COLO668 (cell line): ENCODE data around the gene RINL.
A peak's percentile ranks its signal among the peaks of the same experiment; 100 is the strongest.
"Not testable (repeated sequence)": the region's sequence is repeated elsewhere in the genome, so short reads cannot be mapped to it uniquely, and the experiment has no call there.

Source experiments
- DNase-seq: peaks from one replicate; lab custom pipeline; 2025; ENCODE audit not compliant: unreplicated experiment; lab: John Stamatoyannopoulos, UW

RINL gene

DNA sequence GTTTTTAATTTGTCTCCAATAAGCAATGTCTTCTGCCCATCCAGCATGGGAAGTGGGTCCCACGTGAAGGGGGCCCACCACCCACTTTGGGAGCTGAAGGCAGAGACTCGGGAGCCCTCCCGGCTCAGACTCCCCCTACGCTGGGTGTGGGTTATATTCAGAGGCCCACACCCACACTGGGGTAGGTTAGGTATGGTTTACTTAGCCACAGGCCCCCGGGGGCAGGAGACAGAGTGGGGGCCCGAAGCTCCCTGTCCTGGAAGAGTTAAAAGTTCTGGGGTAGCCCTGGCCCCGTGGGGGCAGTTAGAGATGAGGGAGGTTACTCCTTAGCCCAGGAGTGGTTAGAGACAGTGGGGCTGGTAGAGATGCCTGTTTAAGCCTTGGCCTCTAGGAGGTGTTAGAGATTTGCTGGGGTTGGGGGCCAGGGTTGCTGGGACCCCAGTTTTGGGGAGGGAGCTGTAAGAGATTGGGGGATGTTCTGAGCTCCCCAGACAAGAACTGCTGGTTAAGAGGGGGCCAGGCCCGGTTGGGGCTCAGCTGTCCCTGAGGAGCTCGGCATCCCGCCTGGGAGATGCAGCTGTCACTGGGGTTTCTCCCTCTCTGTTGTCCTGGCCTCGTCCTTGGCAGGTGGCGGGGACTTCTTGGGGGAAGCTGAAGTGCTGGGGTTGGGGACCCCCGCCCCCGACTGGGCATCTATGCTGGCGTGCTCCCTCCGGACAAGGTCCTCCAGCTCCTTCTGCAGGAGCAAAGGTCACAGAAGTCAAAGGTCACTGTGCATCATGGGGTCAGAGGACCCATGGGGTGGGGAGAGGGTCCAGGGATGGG is 712 bp upstream of the RINL start:
- no peak for DNase-seq

DNA sequence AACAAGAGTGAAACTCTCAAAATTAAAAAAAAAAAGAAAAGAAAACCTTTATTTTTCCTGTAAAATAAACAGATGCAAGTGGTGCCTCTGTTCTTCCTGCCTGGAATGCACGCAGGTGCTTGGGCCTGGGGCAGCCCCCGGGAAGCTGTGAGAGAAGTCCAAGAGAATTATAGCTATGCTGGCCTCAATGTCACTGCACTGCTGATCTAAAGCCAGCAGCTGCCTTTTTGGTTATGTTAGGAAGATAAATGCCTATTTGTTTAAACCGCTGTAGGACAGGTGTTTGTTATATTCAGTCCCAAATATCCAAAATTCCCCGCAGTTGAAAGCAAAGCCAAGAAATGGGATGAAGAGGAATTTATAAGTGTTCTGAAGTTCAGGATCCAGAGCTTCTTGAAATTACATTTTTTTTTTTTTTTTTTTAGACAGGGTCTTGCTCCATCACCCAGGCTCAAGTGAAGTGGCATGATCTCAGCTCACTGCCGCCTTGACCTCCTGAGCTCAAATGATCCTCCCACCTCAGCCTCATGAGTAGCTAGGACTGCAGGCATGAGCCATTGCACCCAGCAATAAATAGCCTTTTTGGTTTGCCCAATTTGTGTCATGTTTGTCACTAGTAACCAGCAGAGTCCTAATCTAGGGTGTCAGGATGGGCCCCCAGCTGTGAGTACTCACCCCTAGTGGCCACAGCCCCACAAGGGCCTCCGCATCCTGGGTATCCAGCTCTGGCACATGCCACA is 2.2 kb downstream of the RINL start:
- DNase-seq: peak; percentile 28

DNA sequence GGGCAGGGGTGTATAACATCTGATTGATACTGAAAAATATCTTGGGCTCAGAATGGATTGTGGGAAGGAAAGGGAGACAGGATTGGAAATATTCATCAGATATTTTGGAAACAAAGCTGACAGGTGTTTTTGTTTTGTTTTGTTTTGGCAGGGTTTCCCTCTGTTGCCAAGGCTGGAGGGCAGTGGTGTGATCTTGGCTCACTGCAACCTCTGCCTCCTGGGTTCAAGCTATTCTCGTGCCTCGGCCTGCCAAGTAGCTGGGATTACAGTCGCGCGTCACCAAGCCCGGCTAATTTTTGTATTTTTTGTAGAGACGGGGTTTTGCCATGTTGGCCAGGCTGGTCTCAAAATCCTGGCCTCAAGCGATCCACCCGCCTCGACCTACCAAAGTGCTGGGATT is 4.7 kb downstream of the RINL start:
- DNase-seq: not testable (repeated sequence)

DNA sequence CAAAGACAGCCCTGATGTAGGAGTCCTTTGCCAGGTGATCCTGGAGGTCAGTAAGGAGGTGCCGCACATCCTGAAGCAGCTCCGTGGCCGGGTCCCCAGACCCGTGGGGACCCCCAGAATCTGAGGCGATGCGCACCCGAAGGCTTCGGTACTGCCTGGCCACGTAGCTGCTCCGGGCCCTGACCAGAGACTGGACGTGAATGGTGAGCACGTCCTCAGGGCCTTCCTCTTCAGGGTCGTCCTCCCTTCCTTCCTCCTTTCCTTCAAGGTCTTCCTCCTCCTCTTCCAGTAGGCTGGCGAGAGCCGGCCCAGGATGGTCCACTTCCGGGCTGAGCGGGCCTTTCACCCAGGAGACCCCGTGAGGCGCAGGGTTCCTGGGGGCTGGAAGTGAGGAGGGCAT is 7.5 kb downstream of the RINL start:
- DNase-seq: no peak

DNA sequence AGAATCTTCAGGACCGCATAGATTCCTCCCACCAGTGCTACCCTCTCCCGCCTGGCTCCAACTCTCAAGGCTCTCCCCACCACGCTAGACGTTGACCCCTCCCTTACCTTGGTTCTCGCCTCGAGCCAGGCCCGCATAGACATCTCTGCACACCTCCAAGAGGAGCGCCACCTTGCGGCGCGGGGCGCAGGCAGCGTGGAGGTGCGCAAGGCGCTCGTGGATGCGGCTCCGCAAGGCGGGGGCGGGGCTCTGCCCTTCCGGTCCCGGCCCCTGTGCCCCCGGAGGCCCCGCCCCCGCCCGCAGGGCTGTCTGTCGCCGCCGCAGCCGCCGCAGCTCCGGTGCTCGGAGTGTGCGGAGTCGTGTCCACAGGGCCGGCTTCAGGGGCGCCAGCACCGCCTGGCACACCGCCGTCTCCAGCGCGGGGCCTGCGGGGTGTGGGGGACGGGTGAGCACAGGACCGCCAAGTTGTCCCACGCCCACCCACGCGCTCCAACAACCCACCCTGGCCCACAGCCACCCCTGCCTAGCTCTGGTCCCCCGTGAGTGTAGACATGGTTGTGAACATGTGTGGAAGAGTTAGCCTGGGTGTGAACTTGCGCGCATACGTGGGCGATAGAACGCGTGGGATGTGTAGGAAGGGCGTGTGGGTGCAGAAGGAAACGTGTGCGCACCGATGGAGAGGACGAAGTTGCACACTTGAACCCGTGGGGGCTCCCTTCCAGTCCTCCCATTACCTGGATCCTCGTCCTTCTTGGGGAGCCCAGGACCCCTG is 8.1 kb downstream of the RINL start:
- DNase-seq: peak; percentile 15

DNA sequence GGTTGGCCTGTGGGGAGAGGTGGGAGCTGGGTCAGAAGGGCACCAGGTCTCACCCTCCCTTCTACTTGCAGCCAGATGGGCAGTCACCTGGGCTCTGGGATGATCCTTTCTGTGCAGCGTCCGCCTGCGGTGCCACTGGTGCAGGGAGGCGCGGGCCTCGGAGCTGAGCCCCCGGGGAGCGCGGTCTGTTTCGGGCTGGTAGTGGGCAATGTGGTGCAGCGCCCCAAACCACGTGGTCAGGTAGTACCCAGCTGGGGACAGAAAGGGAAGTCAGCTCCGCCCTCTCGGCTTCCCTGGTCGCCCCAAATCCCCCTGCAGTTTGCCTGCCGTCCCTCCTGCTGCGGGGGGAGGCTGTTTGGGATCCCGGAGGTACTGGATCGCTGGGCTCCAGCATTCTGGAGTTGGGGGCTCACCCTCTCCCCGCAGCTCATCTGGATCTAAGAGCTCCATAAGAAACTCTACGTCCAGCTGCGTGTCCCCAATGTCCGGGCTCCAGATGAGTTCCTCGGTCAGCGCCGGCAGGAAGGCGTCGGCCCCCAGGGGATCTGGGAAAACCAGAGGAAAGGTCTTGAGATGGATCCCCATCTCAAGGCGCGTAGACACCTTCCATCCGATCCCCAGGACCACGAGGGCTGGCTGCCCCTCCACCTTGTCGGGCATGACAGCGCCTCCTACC is 8.8 kb downstream of the RINL start:
- DNase-seq: no peak

DNA sequence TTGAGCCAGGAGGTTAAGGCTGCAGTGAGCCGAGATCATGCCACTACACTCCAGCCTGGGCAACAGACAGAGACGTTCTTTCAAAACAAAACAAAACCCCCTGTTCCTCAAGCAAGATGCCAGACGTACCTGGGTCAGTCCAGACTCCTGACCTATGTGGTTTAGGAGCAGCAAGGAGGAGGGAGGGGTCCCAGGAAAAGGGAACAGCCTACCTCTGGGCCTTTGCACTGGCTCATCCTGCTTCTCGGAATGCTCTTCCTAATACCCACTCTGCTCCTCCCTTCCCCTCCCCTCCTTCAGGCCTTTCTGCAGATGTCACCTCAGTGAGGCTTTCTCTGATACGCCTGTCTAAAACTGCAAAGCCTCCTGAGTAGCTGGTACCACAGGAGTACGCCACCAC is 9.5 kb downstream of the RINL start:
- DNase-seq: no peak

DNA sequence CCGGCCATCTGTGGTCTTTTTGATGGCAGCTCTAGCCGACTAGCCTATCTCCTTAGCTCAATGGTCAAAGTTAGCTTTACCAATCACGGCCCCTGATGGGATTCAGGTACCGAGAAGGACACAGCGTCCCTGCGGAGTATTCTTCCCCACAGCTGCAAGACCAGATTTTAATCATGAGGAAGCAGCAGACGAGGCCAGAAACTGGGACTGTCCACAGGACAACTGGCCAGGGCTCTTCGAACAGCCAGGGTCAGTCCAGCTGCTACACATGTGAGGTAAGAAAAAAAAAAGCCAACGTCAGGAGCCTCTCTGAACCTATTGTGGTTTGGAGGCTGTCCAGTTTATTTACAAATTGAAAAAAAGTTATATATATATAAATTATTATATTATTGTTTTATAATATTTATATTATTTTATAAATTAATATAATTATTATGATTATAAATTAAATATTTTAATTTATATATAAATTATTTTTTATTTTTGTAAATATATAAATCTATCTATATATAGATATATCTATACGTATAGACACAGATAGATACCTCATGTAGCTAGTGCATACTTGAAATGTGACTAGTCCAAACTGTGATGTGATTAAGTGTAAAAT is 10.8 kb downstream of the RINL start:
- DNase-seq: no peak

DNA sequence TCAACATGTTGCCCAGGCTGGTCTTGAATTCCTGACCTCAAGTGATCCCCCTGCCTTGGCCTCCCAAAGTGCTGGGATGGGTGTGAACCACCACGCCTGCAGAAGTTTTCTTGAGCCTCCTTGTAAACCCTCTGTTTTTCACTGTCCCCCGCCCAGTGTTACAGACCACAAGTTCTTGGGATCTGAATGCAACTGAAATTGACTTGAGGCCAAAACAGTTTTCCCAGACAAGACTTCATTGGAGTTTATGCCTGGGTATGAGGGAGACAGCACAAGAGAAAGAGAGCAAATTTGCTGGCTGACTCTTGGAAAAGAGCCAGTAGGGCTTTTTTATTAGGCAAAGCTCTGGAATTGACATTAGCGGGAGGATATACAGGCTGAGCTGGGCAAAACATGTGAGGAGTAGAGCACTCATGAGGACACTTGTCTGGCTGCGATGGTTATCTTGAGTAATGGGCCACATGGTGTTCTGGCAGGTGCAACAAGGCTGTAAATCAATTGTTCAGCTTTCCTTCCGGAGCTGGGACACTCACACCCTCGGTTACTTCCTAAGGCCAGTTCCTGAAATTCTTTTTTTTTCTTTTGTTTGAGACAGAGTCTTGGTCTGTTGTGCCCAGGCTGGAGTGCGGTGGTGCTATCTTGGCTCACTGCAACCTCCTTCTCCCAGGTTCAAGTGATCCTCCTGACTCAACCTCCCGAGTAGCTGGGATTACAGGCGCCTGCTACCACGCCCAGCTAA is 15.6 kb downstream of the RINL start:
- DNase-seq: peak; percentile 42

DNA sequence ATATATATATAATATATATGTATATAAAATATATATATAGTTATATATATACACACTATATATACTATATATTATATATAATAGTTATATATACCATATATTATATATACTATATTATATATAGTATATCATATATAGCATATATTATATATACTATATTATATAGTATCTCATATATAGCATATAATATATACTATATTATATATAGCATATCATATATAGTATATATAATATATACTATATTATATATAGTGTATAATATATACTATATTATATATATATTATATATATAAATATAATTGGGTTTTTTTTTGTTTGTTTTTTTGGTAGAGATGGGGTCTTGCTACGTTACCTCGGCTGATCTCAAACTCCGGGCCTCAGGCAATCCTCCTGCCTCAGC is 16.7 kb downstream of the RINL start:
- no peak for DNase-seq

DNA sequence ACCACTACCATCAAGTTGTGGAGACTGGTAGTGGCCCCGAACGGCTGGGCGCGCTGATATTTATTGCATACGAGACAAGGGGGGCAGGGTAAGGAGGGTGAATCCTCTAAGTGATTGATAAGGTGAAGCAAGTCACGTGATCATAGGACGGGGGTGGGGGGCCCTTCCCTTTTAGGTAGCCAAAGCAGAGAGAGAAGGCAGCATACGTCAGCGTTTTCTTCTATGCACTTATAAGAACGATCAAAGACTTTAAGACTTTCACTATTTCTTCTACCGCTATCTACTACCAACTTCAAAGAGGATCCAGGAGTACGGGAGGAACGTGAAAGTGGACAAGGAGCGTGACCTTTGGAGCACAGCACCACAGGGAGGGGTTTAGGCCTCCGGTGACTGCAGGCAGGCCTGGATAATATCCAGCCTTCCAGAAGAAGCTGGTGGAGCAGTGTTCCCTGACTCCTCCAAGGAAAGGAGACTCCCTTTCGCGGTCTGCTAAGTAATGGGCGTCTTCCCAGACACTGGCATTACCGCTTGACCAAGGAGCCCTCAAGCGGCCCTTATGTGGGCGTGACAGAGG is 18.4 kb downstream of the RINL start:
- not testable (repeated sequence) for DNase-seq

DNA sequence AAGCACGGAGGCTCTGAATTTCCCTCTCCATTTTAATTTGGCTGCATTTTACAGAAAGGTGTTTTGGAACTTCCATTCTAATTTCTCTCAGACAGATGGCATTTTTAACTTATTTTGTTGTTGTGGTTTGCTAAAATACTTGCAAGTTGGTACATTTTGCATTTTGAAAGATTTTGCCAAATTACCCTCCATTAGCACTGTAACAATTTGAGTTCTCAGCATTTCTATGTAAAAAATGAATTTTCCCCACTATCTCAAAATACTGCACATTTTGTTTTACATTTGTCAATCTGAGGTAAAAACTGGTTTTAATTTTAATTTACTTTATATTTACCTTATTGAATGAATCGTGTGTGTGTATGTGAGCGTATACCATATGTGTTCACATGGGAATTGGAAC is 21.3 kb downstream of the RINL start:
- no peak for DNase-seq

DNA sequence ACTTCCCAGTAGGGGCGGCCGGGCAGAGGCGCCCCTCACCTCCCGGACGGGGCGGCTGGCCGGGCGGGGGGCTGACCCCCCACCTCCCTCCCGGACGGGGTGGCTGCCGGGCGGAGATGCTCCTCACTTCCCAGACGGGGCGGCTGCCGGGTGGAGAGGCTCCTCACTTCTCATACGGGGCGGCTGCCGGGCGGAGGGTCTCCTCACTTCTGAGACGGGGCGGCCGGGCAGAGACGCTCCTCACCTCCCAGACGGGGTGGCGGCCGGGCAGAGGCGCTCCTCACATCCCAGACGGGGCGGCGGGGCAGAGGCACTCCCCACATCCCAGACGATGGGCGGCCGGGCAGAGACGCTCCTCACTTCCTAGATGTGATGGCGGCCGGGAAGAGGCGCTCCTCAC is 22.3 kb downstream of the RINL start:
- DNase-seq: not testable (repeated sequence)

DNA sequence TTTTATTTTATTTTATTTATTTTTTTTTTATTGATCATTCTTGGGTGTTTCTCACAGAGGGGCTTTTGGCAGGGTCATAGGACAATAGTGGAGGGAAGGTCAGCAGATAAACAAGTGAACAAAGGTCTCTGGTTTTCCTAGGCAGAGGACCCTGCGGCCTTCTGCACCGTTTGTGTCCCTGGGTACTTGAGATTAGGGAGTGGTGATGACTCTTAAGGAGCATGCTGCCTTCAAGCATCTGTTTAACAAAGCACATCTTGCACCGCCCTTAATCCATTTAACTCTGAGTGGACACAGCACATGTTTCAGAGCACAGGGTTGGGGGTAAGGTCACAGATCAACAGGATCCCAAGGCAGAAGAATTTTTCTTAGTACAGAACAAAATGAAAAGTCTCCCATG is 23.1 kb downstream of the RINL start:
- not testable (repeated sequence) for DNase-seq

DNA sequence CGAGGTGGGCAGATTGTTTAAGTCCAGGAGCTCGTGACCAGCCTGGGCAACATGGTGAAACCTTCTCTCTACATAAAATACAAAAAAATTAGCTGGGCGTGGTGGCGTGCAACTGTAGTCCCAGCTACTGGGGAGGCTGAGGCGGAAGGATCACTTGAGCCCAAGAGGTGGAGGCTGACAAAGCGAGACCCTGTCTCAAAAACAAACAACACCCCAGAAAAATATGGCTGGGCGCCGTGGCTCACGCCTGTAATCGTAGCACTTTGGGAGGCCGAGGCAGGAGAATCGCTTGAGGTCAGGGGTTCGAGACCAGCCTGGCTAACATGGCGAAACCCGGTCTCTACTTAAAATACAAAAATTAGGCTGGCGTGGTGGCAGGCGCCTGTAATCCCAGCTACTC is 24.9 kb downstream of the RINL start:
- no peak for DNase-seq

DNA sequence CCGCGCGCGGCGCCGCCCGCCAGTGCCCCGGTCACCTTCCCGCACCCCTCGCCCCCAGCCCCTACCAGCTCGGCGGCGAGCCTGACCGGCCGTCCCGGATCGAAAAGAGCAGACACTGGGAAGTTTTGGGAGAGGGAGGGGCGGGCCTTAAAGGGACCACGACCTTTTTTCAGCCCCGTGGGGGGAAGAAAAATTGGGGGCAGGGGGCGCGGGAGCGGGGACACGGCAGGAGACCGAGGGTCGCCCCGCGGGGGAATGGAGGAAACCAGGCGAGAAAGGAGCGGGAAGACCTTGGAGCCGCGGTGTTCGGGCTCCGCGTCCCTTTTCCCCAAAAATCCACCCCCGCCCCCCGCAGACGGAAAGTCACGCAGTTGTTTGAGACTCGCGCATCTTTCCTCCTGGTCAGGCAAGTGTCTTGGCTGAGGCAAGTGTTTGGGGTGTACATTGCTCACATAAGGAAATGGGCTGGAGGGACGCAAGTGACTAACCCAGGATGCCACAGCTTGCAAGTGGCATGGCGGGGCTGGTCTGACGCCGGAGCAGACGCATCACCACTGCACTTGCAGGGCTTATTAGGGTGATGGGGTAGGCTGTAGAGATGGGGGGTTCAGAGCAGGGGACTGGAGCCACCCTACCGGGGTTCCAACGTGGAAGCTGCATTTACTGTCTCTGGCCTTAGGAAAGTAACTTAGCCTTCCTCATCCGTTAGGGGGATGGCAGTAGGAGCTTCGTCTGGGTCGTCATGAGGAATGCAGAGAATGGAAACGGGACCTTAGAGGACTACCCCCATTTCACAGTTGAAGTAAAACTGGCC is 25.6 kb downstream of the RINL start:
- peak; percentile 24 for DNase-seq

DNA sequence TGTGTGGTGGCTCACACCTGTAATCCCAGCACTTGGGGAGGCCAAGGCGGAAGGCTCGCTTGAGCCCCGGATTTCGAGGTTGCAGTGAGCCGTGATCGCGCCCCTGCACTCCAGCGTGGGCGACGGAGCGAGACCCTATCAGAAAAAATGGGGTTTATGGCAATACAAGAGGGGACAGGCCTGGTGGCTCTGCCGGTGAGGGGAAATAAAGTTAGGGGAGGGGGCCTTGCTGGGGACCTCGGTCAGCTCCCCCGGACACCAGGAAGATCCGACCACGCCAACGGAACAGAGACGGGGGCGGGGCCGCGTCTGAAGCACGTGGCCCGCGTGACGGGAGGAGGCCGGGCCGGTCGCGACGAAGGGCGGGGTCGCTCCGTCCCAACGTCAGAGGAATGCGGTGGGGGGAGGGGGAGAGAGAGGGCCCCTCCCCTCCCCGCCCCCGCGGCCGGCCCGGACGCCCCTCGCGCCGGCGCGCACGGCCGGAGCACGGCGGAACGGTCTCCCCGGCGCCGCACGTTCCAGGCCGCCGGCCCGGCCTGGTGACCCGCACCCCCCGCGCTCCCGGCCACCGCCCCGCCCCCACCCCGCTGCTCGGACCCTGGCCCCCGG is 26.3 kb downstream of the RINL start:
- DNase-seq: peak; percentile 95

DNA sequence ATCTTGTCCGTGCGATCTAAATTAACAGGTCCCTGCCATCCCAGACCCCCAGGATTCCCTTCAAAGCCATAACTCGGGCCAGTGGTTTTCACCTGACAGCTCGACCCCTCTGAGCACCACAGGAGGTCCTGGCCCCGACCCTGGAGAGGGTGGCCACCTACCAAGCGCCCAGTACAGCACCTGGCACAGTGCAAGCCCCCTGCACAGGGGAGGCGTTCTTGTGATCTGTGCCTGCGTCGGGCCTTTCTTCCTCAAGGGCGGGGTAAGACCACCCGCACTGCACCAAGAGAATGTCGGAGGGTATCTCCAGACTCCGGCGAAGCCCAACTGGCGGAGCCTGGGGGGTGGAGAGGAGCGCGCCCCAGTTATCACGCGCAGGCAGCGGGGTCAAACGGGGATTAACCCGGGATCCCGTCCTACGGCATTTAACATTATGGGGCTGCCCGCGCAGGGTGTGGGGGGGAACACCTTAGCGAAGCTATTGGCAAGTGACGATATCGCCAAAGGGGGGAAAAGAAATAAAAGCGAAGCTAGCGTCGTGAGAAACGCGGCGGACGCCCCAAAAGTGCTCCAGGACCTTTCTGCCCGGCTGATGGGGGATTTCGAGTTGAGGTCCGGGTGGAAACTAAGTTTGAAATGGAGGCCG is 27.0 kb downstream of the RINL start:
- DNase-seq: peak; percentile 45
